Gastrocnemius medialis (tissue), 4 donors: ENCODE results near the gene IQCM.

ENCODE experiments used
- CTCF ChIP-seq, 5 experiments: fragments of 450-650 bp in 3 of 5; fragments of 200-600 bp in 2 of 5; sonication (generic) in 2 of 5; IDR thresholded peaks in 4 of 5; conservative IDR thresholded peaks in 1 of 5; 1 replicate in 4 of 5; 2 replicates in 1 of 5; pipeline ENCODE4 v1.5.1; 2016 to 2019; ENCODE audit warnings: antibody characterized with exemption in 5 of 5, mild to moderate bottlenecking in 3 of 5, moderate library complexity in 3 of 5
- POLR2A ChIP-seq, 2 donors: fragments of 450-650 bp; IDR thresholded peaks; one replicate each; pipeline ENCODE4 v1.6.1; 2017; ENCODE audit warnings: antibody characterized with exemption in 2 of 2, mild to moderate bottlenecking in 2 of 2, moderate library complexity in 2 of 2

DNA sequence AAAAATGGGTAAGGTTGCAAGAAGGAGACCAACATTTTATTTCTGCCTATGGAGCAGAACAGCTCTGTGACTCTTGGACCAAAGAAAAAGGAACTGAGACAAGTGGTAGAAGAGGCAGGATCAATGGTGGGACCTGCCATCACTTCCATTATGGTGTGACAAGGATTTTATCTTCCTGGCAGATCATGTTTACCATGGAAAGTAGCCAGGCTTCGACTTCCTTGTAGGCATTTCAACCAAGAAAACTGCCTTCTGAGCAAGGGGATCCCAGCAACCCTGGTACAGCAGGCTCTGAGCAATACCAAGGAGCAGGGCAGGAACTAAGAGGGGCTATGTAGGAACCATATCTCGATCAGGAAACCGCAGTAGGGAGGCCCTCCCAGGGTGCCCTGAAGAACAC is 317.4 kb downstream of the IQCM start:
- TF ChIP-seq CTCF (IDR thresholded peaks at IDR 0.05 in 4 of 5, conservative IDR thresholded peaks at IDR 0.05 in 1 of 5) = no peak
- TF ChIP-seq POLR2A (IDR thresholded peaks at IDR 0.05) = no peak
